HepG2 (cell line): ENCODE results near the gene OR1F1. TPM values are rescaled to one million over a fixed set of nuclear protein-coding genes. Genes with fewer than 3 reads are reported as not detected.
A peak's percentile ranks its signal among the peaks of the same experiment; 100 is the strongest.

Experiments used
- BCLAF1 ChIP-seq: fragments of 450-650 bp; IDR thresholded peaks from 2 replicates; pipeline ENCODE4 v1.6.1; 2017; ENCODE audit warnings: mild to moderate bottlenecking
- CENPT ChIP-seq: sonication (generic); formaldehyde crosslinking; IDR thresholded peaks from 2 replicates; pipeline ENCODE4 v1.8.0; 2022; ENCODE audit warnings: low read depth, mild to moderate bottlenecking, moderate library complexity, missing genetic modification reagents
- FOSL2 ChIP-seq: sonication (generic); formaldehyde crosslinking; IDR thresholded peaks from 2 replicates; pipeline ENCODE4 v1.4.0; 2020; ENCODE audit warnings: missing genetic modification reagents
- GABPB1 ChIP-seq: IDR thresholded peaks from 2 replicates; pipeline ENCODE4 v1.6.1; 2016; ENCODE audit warnings: mild to moderate bottlenecking, missing genetic modification reagents, moderate library complexity, missing compliant biosample characterization
- HOXA7 ChIP-seq: sonication (generic); formaldehyde crosslinking; IDR thresholded peaks from 2 replicates; pipeline ENCODE4 v1.8.1; 2022; ENCODE audit warnings: mild to moderate bottlenecking, missing genetic modification reagents, moderate library complexity
- SMC3 ChIP-seq: IDR thresholded peaks from 2 replicates; pipeline ENCODE4 v1.6.1; 2011; ENCODE audit warnings: low read length, improper control_type of control experiment
- SRSF4 ChIP-seq: fragments of 200-400 bp; formaldehyde crosslinking; IDR thresholded peaks from one replicate; pipeline ENCODE4 v1.6.1; 2018; ENCODE audit warnings: mild to moderate bottlenecking, low read depth, low read length, moderate library complexity; ENCODE audit not compliant: poor library complexity, severe bottlenecking
- UBTF ChIP-seq: sonication (generic); formaldehyde crosslinking; IDR thresholded peaks from 2 replicates; pipeline ENCODE4 v1.4.0; 2020; ENCODE audit warnings: mild to moderate bottlenecking, missing genetic modification reagents
- ZC3H13 ChIP-seq: sonication (generic); formaldehyde crosslinking; IDR thresholded peaks from 2 replicates; pipeline ENCODE4 v1.8.1; 2023; ENCODE audit warnings: mild to moderate bottlenecking, missing genetic modification reagents, moderate library complexity
- ZFP36 ChIP-seq: fragments of 150-350 bp; IDR thresholded peaks from 2 replicates; pipeline ENCODE4 v1.6.1; 2018; ENCODE audit warnings: borderline replicate concordance, low read length, low read depth; ENCODE audit not compliant: partially characterized antibody
- ZFP90 ChIP-seq: sonication (generic); formaldehyde crosslinking; IDR thresholded peaks from 2 replicates; pipeline ENCODE4 v1.8.0; 2022; ENCODE audit warnings: missing genetic modification reagents, mild to moderate bottlenecking, inconsistent platforms, borderline replicate concordance
- ZFP91 ChIP-seq: sonication (generic); formaldehyde crosslinking; IDR thresholded peaks from 2 replicates; pipeline ENCODE4 v1.9.0; 2022; ENCODE audit warnings: missing genetic modification reagents, mild to moderate bottlenecking, borderline replicate concordance
- ZNF441 ChIP-seq: sonication (generic); formaldehyde crosslinking; IDR thresholded peaks from 2 replicates; pipeline ENCODE4 v1.7.0; 2021; ENCODE audit warnings: missing genetic modification reagents, borderline replicate concordance
- ZNF547 ChIP-seq: sonication (generic); formaldehyde crosslinking; IDR thresholded peaks from 2 replicates; pipeline ENCODE4 v1.5.1; 2020; ENCODE audit warnings: mild to moderate bottlenecking, missing genetic modification reagents
- ZNF629 ChIP-seq: sonication (generic); formaldehyde crosslinking; conservative IDR thresholded peaks from 2 replicates; pipeline ENCODE4 v1.5.0; 2020; ENCODE audit warnings: missing genetic modification reagents
- polyA plus RNA-seq, 8 experiments: library from polyadenylated mRNA; depleted of rRNA in 3 of 8; stranded (reverse) in 7 of 8; unstranded in 1 of 8; fragments of >200 nt; fragmentation: Illumina TruSeq in 4 of 8; extraction: Trizol in 4 of 8; gene quantifications; 2 replicates each; pipeline versions ENCODE4 v1.2.1 to v1.2.3, GENCODE V29; 2011 to 2016; ENCODE audit warnings: low read depth in 4 of 8, missing spikeins in 1 of 8, mixed read lengths in 1 of 8; ENCODE audit not compliant: insufficient read depth in 1 of 8
- total RNA-seq, 5 experiments: library from RNA; depleted of rRNA; stranded (reverse); fragments of >200 nt; fragmentation: Illumina TruSeq; extraction: Trizol; gene quantifications; 2 replicates each; pipeline ENCODE4 v1.2.3, GENCODE V29; 2016; ENCODE audit warnings: low read depth in 1 of 5
- TF ChIP-seq, protein P1 (sequence below): sonication (generic); formaldehyde crosslinking; IDR thresholded peaks from 2 replicates; pipeline ENCODE4 v1.8.0; 2022; ENCODE audit warnings: missing genetic modification reagents, low read depth, mild to moderate bottlenecking, borderline replicate concordance
- TF ChIP-seq, protein P2 (sequence below): sonication (generic); formaldehyde crosslinking; IDR thresholded peaks from 2 replicates; pipeline ENCODE4 v1.4.0; 2020; ENCODE audit warnings: missing genetic modification reagents
- TF ChIP-seq, protein P3 (sequence below): sonication (generic); formaldehyde crosslinking; IDR thresholded peaks from 2 replicates; pipeline ENCODE4 v1.8.1; 2023; ENCODE audit warnings: mild to moderate bottlenecking, missing genetic modification reagents, borderline replicate concordance

OR1F1 gene
- total and polyA plus RNA-seq, 2 of the 13 experiments (the other 11 are each of a cell fraction or from before 2014, with no cell fraction given), result 0.90 TPM; not detected in 1

DNA sequence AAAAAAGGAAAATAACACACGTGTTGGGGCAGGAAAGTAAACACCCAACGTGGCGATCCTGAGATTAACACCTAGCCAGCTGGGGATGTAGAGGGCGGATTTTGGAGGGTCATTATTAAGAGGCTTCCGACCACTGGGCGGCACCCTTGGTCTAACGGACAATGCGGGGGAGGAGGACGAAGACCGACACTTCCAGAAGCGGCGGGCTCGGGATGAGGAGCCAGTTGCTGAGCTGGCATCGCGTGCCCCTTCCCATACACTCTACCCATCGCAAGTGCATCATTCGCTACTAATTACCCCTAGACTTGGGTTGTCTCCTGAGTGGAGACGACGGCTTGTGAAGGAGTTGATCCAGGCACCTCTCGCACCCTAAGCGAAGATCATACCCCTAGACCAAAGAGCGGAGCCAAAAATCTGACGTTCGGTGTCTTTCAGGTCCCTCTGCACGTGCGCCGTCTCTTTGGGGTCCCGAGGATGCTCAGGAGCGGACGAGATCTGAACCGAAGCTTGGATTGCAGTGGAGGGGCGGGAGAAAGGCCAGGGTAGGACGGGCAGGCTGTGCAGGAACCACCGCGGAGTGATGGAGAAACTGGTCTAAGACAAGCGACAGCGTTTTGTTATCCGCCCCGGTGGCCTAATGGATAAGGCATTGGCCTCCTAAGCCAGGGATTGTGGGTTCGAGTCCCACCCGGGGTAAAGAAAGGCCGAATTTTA is 35.6 kb upstream of the OR1F1 start (continued):
- TF ChIP-seq BCLAF1 (no peak), ZFP36 (no peak), FOSL2 (CRISPR knock-in tag) (peak; percentile 67), ZNF629 (peak; percentile 45; the same call in 1 of the 2 replicates), HOXA7 (CRISPR knock-in tag) (no peak), CENPT (CRISPR knock-in tag) (no peak), GABPB1 (CRISPR knock-in tag) (0 out of 2 replicates have a peak, but pooled peaks have one; percentile 37), ZNF547 (CRISPR knock-in tag) (0 out of 2 replicates have a peak, but pooled peaks have one; percentile 50), UBTF (peak; percentile 87), ZC3H13 (peak; percentile 15; the same call in 1 of the 2 replicates), SRSF4 (no peak), SMC3 (peak; percentile 8; the same call in 1 of the 2 replicates), ZFP90 (CRISPR knock-in tag) (peak; percentile 68; the same call in 1 of the 2 replicates), ZFP91 (CRISPR knock-in tag) (peak; percentile 61; the same call in 1 of the 2 replicates), ZNF441 (CRISPR knock-in tag) (peak; percentile 40; the same call in 1 of the 2 replicates)
- TF ChIP-seq, protein P1, sequence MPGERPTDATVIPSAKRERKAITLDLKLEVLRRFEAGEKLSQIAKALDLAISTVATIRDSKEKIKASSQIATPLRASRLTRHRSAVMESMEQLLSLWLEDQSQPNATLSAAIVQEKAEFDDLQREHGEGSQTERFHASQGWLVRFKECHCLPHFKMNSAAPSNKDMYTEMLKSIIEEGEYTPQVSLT, result 0 out of 2 replicates have a peak, but pooled peaks have one; percentile 74
- TF ChIP-seq, protein P2, sequence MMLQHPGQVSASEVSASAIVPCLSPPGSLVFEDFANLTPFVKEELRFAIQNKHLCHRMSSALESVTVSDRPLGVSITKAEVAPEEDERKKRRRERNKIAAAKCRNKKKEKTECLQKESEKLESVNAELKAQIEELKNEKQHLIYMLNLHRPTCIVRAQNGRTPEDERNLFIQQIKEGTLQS (CRISPR knock-in tag), result peak; percentile 32; the same call in 1 of the 2 replicates
- TF ChIP-seq, protein P3, sequence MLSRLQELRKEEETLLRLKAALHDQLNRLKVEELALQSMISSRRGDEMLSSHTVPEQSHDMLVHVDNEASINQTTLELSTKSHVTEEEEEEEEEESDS (CRISPR knock-in tag), result no peak
